KMS-11 (cell line): Measurements from ENCODE around the gene TCTN1.
"Not testable (repeated sequence)": the region's sequence is repeated elsewhere in the genome, so short reads cannot be mapped to it uniquely, and the experiment has no call there.

Experiments
- H2AFZ ChIP-seq: fragments of 200-600 bp; sonication (generic); 2 replicates; pipeline ENCODE4 v1.6.1; 2016; ENCODE audit warnings: antibody characterized with exemption, mixed run types, low read depth
- H3K27ac ChIP-seq: fragments of 200-600 bp; sonication (generic); 2 replicates; pipeline ENCODE4 v1.6.1; 2016; ENCODE audit warnings: mild to moderate bottlenecking, mixed run types
- H3K27me3 ChIP-seq: fragments of 200-600 bp; sonication (generic); 2 replicates; pipeline ENCODE4 v1.6.1; 2017; ENCODE audit warnings: mild to moderate bottlenecking, low read depth, mixed run types, moderate library complexity; ENCODE audit not compliant: insufficient read depth
- H3K36me3 ChIP-seq: fragments of 200-600 bp; sonication (generic); 2 replicates; pipeline ENCODE4 v1.6.1; 2017; ENCODE audit warnings: mild to moderate bottlenecking, mixed run types; ENCODE audit not compliant: insufficient read depth
- H3K4me1 ChIP-seq: fragments of 200-600 bp; sonication (generic); 2 replicates; pipeline ENCODE4 v1.6.1; 2016; ENCODE audit warnings: mild to moderate bottlenecking, low read depth, mixed run types; ENCODE audit not compliant: poor library complexity, severe bottlenecking
- H3K4me2 ChIP-seq: fragments of 200-600 bp; sonication (generic); 2 replicates; pipeline ENCODE4 v1.7.0; 2016; ENCODE audit warnings: mild to moderate bottlenecking, mixed run types
- H3K4me3 ChIP-seq: fragments of 200-600 bp; sonication (generic); IDR thresholded peaks from 2 replicates; pipeline ENCODE4 v1.6.1; 2017; ENCODE audit warnings: low read depth, low read length, mixed read lengths; ENCODE audit not compliant: insufficient read depth
- H3K79me2 ChIP-seq: fragments of 200-600 bp; sonication (generic); 2 replicates; pipeline ENCODE4 v1.6.1; 2016; ENCODE audit warnings: low read depth, mixed run types; ENCODE audit not compliant: insufficient read depth
- H3K9ac ChIP-seq: fragments of 200-600 bp; sonication (generic); 2 replicates; pipeline ENCODE4 v1.6.1; 2016; ENCODE audit warnings: mild to moderate bottlenecking, mixed run types
- H4K20me1 ChIP-seq: fragments of 200-600 bp; sonication (generic); 2 replicates; pipeline ENCODE4 v1.6.1; 2016; ENCODE audit warnings: mild to moderate bottlenecking, mixed run types; ENCODE audit not compliant: insufficient read depth
- CTCF ChIP-seq: fragments of 200-600 bp; sonication (generic); conservative IDR thresholded peaks from 2 replicates; pipeline ENCODE4 v1.6.1; 2017; ENCODE audit warnings: low read depth, mild to moderate bottlenecking, antibody characterized with exemption, low read length, moderate library complexity, mixed read lengths

Gene TCTN1

GRCh38 chr12:110568752-110569151, 45.2 kb upstream of the TCTN1 start:
- Histone ChIP-seq H3K4me3 (no peak overlapping the region), H3K9ac (no peak overlapping the region), H3K4me1 (peaks cover 5% of the 10 kb centered on the region), H3K27me3 (no peaks in the 10 kb centered on the region), H3K4me2 (no peak overlapping the region), H4K20me1 (0 out of 2 replicates have a peak, but pooled peaks cover 8% of the 10 kb centered on the region), H3K27ac (no peak overlapping the region), H3K36me3 (no peaks in the 10 kb centered on the region), H3K79me2 (peaks cover 64% of the 10 kb centered on the region), H2AFZ (no peak overlapping the region)
- no peak for TF ChIP-seq CTCF

- H4K20me1 ChIP-seq, H3K9ac ChIP-seq, H3K27ac ChIP-seq, H3K36me3 ChIP-seq, H3K4me1 ChIP-seq, H2AFZ ChIP-seq, H3K4me2 ChIP-seq, H3K4me3 ChIP-seq, H3K27me3 ChIP-seq: not testable (repeated sequence)
- H3K79me2 ChIP-seq = peaks cover 69% of the 10 kb centered on the region
Observed at GRCh38 chr12:110569838-110570237, 44.1 kb upstream of the TCTN1 start.

- H3K9ac ChIP-seq, H2AFZ ChIP-seq, H3K4me1 ChIP-seq, H3K4me3 ChIP-seq, H3K27me3 ChIP-seq, H3K36me3 ChIP-seq, H3K27ac ChIP-seq, H4K20me1 ChIP-seq, H3K4me2 ChIP-seq: not testable (repeated sequence)
- H3K79me2 ChIP-seq = peaks cover 69% of the 10 kb centered on the region
Observed at GRCh38 chr12:110570798-110571197, 43.1 kb upstream of the TCTN1 start.

GRCh38 chr12:110574044-110574443, 39.9 kb upstream of the TCTN1 start:
- peaks cover 77% of the 10 kb centered on the region for H3K79me2 ChIP-seq
- peaks cover 16% of the 10 kb centered on the region for H3K4me1 ChIP-seq

GRCh38 chr12:110574717-110575230, 39.2 kb upstream of the TCTN1 start:
- H3K4me3 ChIP-seq, H3K27me3 ChIP-seq, H2AFZ ChIP-seq, H3K4me2 ChIP-seq, H3K27ac ChIP-seq, H3K9ac ChIP-seq, H3K36me3 ChIP-seq: not testable (repeated sequence)
- H3K4me1 ChIP-seq = peaks cover 16% of the 10 kb centered on the region
- H3K79me2 ChIP-seq = peaks cover 78% of the 10 kb centered on the region
- H4K20me1 ChIP-seq = peaks cover 12% of the 10 kb centered on the region

More at GRCh38 chr12:110574044-110574443, 39.9 kb upstream of the TCTN1 start:
- Histone ChIP-seq H3K27ac (no peak overlapping the region), H4K20me1 (peaks cover 12% of the 10 kb centered on the region), H3K4me2 (no peak overlapping the region), H3K36me3 (no peaks in the 10 kb centered on the region), H2AFZ (no peak overlapping the region), H3K27me3 (no peaks in the 10 kb centered on the region), H3K9ac (no peak overlapping the region), H3K4me3 (no peak overlapping the region)
- TF ChIP-seq CTCF = no peak

- Histone ChIP-seq H3K27ac (no peak overlapping the region), H3K4me1 (peaks cover 17% of the 10 kb centered on the region), H3K4me3 (no peak overlapping the region), H3K79me2 (peaks cover 83% of the 10 kb centered on the region), H4K20me1 (peaks cover 12% of the 10 kb centered on the region), H3K27me3 (no peaks in the 10 kb centered on the region), H3K9ac (no peak overlapping the region), H3K36me3 (no peaks in the 10 kb centered on the region), H2AFZ (no peak overlapping the region), H3K4me2 (no peak overlapping the region)
- TF ChIP-seq CTCF = no peak
Observed at GRCh38 chr12:110575326-110575725, 38.6 kb upstream of the TCTN1 start.
